Measurements from ENCODE around the gene ESRRB.

The ESRRB gene

GRCh38 chr14:76375947-76376404, at the start of gene ESRRB:
TSS of gene ESRRB (plus strand) at chr14:76376137. CDS start at chr14:76376402, 265 bp downstream.
- DNase-seq = no peak

- no peak for DNase-seq
These were observed 48.8 kb upstream of the ESRRB start for GRCh38 chr14:76326918-76327689.

GRCh38 chr14:76328457-76329137, 47.3 kb upstream of the ESRRB start:
- no peak for DNase-seq

GRCh38 chr14:76329154-76329928, 46.6 kb upstream of the ESRRB start:
- DNase-seq = no peak

- DNase-seq = no peak
These were observed 46.0 kb upstream of the ESRRB start for GRCh38 chr14:76329951-76330350.

- no peak for DNase-seq
These were observed 45.3 kb upstream of the ESRRB start for GRCh38 chr14:76330411-76331327.

GRCh38 chr14:76331328-76332011, 44.5 kb upstream of the ESRRB start:
- DNase-seq = no peak

GRCh38 chr14:76333664-76334063, 42.3 kb upstream of the ESRRB start:
- DNase-seq = no peak

- DNase-seq = no peak
These were observed 41.6 kb upstream of the ESRRB start for GRCh38 chr14:76334316-76334715.

- no peak for DNase-seq
These were observed 39.1 kb upstream of the ESRRB start for GRCh38 chr14:76336876-76337275.

- DNase-seq = no peak
These were observed 38.0 kb upstream of the ESRRB start for GRCh38 chr14:76337635-76338545.

GRCh38 chr14:76339728-76340615, 36.0 kb upstream of the ESRRB start:
- no peak for DNase-seq

- DNase-seq = no peak
These were observed 32.6 kb upstream of the ESRRB start for GRCh38 chr14:76343386-76343785.

GRCh38 chr14:76346391-76347160, 29.4 kb upstream of the ESRRB start:
- DNase-seq = no peak

GRCh38 chr14:76348898-76349297, 27.0 kb upstream of the ESRRB start:
- DNase-seq = no peak

GRCh38 chr14:76349993-76350392, 25.9 kb upstream of the ESRRB start:
- DNase-seq = no peak

- DNase-seq = no peak
These were observed 25.3 kb upstream of the ESRRB start for GRCh38 chr14:76350671-76351070.

- DNase-seq = no peak
These were observed 24.0 kb upstream of the ESRRB start for GRCh38 chr14:76351941-76352340.
